ENCODE data around the gene ZBTB11. TPM values are rescaled to one million over a fixed set of nuclear protein-coding genes. Genes with fewer than 3 reads are reported as not detected.
A peak's percentile ranks its signal among the peaks of the same experiment; 100 is the strongest.
"Not testable (repeated sequence)": the region's sequence is repeated elsewhere in the genome, so short reads cannot be mapped to it uniquely, and the experiment has no call there.

ZBTB11 gene
- polyA plus RNA-seq, 1 of the 3 experiments (the other 2 are of a cell fraction): 4.9 TPM

DNA sequence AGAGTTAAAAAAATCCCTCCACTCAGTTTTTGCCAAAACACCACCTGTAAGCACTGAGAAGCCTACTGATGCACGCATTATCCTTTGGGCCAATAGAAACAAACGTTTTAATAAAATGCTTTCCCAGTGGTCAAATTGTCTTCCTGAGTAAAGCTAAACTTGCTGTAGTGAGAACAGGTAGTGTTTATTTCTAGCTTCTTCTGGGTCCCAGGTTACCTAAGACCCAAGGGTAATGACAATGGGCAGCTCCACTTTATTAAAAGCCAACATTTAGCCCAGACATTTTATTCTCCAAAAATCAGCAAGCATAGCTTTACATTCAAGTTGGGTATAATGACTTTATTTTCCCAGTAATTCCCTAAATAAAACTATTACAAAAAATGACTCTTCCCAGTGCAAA lies 1.9 kb upstream of the ZBTB11 start:
- DNase-seq; H3K9ac ChIP-seq; H3K4me2 ChIP-seq; H2AFZ ChIP-seq (ENCODE audit: low read depth); H3K9me3 ChIP-seq; H3K27me3 ChIP-seq (ENCODE audit: insufficient read depth); H3K9me2 ChIP-seq; H3K27ac ChIP-seq (ENCODE audit: low read depth in 2 of 2, low read length in 1 of 2); H3K4me3 ChIP-seq (ENCODE audit: low read depth in 2 of 2, low read length in 1 of 2): not testable (repeated sequence)
- Histone ChIP-seq H3K79me2 (ENCODE audit: insufficient read depth) (peaks cover 61% of the 10 kb centered on the region), H3F3A (replicated peaks; ENCODE audit: insufficient read depth) (peaks cover 59% of the 10 kb centered on the region), H3K4me1 (ENCODE audit: control insufficient read depth in 1 of 2, insufficient read depth in 2 of 2, low read depth in 1 of 2, low read length in 1 of 2) (peaks cover 13 to 15% of the 10 kb centered on the region in 2 experiments; a peak in 3 of 4 replicates), H3K36me3 (replicated peaks in 1 of 2; ENCODE audit: control insufficient read depth in 1 of 2, insufficient read depth in 2 of 2, low read length in 1 of 2) (peaks cover 33 to 42% of the 10 kb centered on the region in 2 experiments), H4K20me1 (ENCODE audit: insufficient read depth) (peaks cover 39% of the 10 kb centered on the region)
- ChIA-PET CTCF (interaction anchor here (1.2 kb wide), 1 partner anchor 10 kb away, joined by 3 read pairs; no protein-coding TSS in a partner anchor), POLR2A (interaction anchor here (4.0 kb wide), 1 partner anchor 8 kb away, joined by 49 read pairs; the partner anchor contains the start of gene RPL24)
- WGBS (ENCODE audit: low lambda C conversion rate): 72% methylated on average over 2 of the region's 2 CpGs

DNA sequence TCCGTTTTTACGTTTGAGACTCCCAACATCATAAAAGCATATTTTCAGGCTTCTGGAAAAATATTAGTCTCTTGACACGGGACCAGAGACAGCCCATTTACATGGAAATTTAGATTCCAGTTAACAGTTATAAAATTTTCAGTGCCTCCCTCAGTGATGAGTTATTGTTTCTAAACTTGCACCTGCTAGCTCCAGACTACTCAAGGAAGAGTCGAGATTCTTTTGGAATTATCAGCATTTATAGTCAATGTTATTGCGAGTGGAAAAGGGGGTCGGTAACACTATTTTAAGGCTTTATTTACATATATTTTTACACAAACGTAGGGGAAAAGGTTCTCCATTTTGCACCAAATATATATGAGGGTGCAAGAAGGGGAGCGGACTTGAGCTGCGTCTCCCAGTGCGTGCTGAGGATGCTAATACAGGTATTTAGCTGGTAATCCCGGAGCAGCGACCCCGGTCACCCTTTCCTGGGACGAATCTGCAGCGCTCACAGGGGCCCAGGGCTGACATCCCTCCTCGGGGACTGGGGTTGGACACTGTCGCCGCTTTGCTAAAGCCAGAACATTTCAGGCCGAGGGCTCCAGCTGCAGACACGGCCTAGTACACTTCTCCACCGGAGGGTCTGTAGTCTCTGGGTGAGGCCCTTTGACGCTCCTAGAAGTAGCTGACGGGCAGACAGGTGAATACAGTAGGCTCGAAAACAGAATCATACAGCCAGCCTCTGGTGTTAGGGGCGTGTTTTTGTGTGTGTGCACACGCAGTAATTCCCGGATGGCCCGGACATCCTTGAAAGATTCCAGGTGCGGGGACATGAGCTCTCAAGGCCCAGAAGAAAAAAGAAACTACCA lies 729 bp upstream of the ZBTB11 start:
- H4K20me1 ChIP-seq (ENCODE audit: insufficient read depth): peaks cover 30% of the 10 kb centered on the region

DNA sequence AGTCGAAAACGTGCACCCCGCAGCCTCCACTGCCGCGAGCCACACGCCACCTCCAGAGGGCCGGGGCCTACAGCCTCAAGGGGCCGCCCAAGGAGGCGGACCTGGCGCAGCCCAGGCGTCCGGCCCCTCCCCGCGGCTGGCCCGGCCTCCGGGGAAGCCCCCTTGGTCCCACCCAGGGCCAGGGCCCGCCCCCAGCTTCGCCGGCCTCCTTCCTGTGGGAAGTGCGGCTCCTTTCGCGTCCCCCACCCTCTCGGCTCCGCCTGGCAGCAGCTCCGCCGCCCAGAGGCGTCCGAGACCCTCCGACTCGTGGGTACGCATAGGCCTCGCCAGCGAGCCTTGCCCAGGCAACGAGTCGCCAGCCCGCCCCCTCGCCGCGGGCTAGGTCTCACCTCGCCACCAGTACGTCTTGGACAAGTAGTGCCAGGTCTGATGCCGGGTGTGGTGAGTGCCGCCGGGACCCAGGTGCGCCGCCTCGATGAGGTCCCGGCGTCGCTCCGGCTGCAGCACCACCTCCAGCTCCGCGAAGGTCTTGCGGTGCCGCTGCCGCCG lies 642 bp downstream of the ZBTB11 start:
- Histone ChIP-seq H4K20me1 (ENCODE audit: insufficient read depth) (peaks cover 17% of the 10 kb centered on the region), H3K4me2 (peak overlapping the region; percentile 98), H3F3A (replicated peaks; ENCODE audit: insufficient read depth) (peaks cover 42% of the 10 kb centered on the region), H3K27ac (ENCODE audit: low read depth in 2 of 2, low read length in 1 of 2) (peak overlapping the region; percentile 88 to 91), H3K27me3 (ENCODE audit: insufficient read depth) (no peaks in the 10 kb centered on the region), H3K9me2 (no peaks in the 10 kb centered on the region), H3K4me3 (ENCODE audit: low read depth in 2 of 2, low read length in 1 of 2) (peak overlapping the region; percentile 95 to 100), H3K79me2 (ENCODE audit: insufficient read depth) (peaks cover 60% of the 10 kb centered on the region), H3K9ac (peak overlapping the region; percentile 91), H3K4me1 (ENCODE audit: control insufficient read depth in 1 of 2, insufficient read depth in 2 of 2, low read depth in 1 of 2, low read length in 1 of 2) (peaks cover 10 to 15% of the 10 kb centered on the region in 2 experiments; a peak in 3 of 4 replicates), H2AFZ (ENCODE audit: low read depth) (peak overlapping the region; percentile 92), H3K9me3 (no peaks in the 10 kb centered on the region), H3K36me3 (replicated peaks in 1 of 2; ENCODE audit: control insufficient read depth in 1 of 2, insufficient read depth in 2 of 2, low read length in 1 of 2) (peaks cover 18 to 31% of the 10 kb centered on the region in 2 experiments)
- DNase-seq: peak; percentile 97
- 0% methylated on average over 10 of the region's 57 CpGs for WGBS (ENCODE audit: low lambda C conversion rate)
- ChIA-PET POLR2A (interaction anchor here (0.6 to 4.0 kb wide), 4 partner anchors 10 to 120 kb away, joined by 3 to 49 read pairs (median 4); partner anchors contain the start of genes CEP97, PCNP and RPL24), CTCF (interaction anchor here (0.6 to 3.9 kb wide), 11 partner anchors 8 to 1372 kb away, joined by 3 to 21 read pairs (median 4); partner anchors contain the start of genes PCNP and RPL24)
- TF ChIP-seq MEF2A (IDR thresholded peaks at IDR 0.05; ENCODE audit: borderline replicate concordance, low read depth): no peak
- TF ChIP-seq TCF12 (IDR thresholded peaks at IDR 0.05): no peak
- 0 out of 2 replicates have a peak, but pooled peaks have one; percentile 19 for TF ChIP-seq ELF1 (IDR thresholded peaks at IDR 0.05)
- TF ChIP-seq TEAD4 (IDR thresholded peaks at IDR 0.05; ENCODE audit: borderline replicate concordance, insufficient read depth): no peak
- TF ChIP-seq GABPA (IDR thresholded peaks at IDR 0.05; ENCODE audit: low read depth): peak; percentile 77
- TF ChIP-seq YY1 (IDR thresholded peaks at IDR 0.05; ENCODE audit: low read depth): peak; percentile 62
- no peak for TF ChIP-seq FOXJ3 (CRISPR knock-in tag; IDR thresholded peaks at IDR 0.05)
- peak; percentile 91; the same call in 1 of the 2 replicates for TF ChIP-seq SIN3A (IDR thresholded peaks at IDR 0.05; ENCODE audit: borderline replicate concordance, low read depth, low read length)
- TF ChIP-seq, protein P1, sequence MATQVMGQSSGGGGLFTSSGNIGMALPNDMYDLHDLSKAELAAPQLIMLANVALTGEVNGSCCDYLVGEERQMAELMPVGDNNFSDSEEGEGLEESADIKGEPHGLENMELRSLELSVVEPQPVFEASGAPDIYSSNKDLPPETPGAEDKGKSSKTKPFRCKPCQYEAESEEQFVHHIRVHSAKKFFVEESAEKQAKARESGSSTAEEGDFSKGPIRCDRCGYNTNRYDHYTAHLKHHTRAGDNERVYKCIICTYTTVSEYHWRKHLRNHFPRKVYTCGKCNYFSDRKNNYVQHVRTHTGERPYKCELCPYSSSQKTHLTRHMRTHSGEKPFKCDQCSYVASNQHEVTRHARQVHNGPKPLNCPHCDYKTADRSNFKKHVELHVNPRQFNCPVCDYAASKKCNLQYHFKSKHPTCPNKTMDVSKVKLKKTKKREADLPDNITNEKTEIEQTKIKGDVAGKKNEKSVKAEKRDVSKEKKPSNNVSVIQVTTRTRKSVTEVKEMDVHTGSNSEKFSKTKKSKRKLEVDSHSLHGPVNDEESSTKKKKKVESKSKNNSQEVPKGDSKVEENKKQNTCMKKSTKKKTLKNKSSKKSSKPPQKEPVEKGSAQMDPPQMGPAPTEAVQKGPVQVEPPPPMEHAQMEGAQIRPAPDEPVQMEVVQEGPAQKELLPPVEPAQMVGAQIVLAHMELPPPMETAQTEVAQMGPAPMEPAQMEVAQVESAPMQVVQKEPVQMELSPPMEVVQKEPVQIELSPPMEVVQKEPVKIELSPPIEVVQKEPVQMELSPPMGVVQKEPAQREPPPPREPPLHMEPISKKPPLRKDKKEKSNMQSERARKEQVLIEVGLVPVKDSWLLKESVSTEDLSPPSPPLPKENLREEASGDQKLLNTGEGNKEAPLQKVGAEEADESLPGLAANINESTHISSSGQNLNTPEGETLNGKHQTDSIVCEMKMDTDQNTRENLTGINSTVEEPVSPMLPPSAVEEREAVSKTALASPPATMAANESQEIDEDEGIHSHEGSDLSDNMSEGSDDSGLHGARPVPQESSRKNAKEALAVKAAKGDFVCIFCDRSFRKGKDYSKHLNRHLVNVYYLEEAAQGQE (IDR thresholded peaks at IDR 0.05; ENCODE audit: low read depth, low read length): 0 out of 2 replicates have a peak, but pooled peaks have one; percentile 11

More for the DNA sequence above, 729 bp upstream of the ZBTB11 start:
- POLR2A ChIA-PET: interaction anchor here (0.6 to 4.0 kb wide), 5 partner anchors 9 to 116 kb away, joined by 4 to 49 read pairs (median 7); partner anchors contain the start of genes CEP97, PCNP, RPL24 and TRMT10C
- CTCF ChIA-PET: interaction anchor here (1.2 to 3.9 kb wide), 4 partner anchors 9 to 104 kb away, joined by 3 to 21 read pairs (median 7); partner anchors contain the start of genes PCNP and RPL24
- TF ChIP-seq, protein P2, sequence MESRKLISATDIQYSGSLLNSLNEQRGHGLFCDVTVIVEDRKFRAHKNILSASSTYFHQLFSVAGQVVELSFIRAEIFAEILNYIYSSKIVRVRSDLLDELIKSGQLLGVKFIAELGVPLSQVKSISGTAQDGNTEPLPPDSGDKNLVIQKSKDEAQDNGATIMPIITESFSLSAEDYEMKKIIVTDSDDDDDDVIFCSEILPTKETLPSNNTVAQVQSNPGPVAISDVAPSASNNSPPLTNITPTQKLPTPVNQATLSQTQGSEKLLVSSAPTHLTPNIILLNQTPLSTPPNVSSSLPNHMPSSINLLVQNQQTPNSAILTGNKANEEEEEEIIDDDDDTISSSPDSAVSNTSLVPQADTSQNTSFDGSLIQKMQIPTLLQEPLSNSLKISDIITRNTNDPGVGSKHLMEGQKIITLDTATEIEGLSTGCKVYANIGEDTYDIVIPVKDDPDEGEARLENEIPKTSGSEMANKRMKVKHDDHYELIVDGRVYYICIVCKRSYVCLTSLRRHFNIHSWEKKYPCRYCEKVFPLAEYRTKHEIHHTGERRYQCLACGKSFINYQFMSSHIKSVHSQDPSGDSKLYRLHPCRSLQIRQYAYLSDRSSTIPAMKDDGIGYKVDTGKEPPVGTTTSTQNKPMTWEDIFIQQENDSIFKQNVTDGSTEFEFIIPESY (IDR thresholded peaks at IDR 0.05; ENCODE audit: borderline replicate concordance, low read depth): no peak
- TF ChIP-seq FOXJ3 (CRISPR knock-in tag; IDR thresholded peaks at IDR 0.05) (peak; percentile 11; the same call in 1 of the 2 replicates), SMC3 (IDR thresholded peaks at IDR 0.05; ENCODE audit: low read depth, low read length) (no peak)
- Histone ChIP-seq H3K9ac (peak overlapping the region; percentile 30; the same call in 1 of the 2 replicates), H3K9me2 (no peaks in the 10 kb centered on the region), H3K4me2 (peak overlapping the region; percentile 85), H3K79me2 (ENCODE audit: insufficient read depth) (peaks cover 61% of the 10 kb centered on the region), H3K9me3 (no peaks in the 10 kb centered on the region), H3F3A (replicated peaks; ENCODE audit: insufficient read depth) (peaks cover 51% of the 10 kb centered on the region), H3K4me1 (ENCODE audit: control insufficient read depth in 1 of 2, insufficient read depth in 2 of 2, low read depth in 1 of 2, low read length in 1 of 2) (peaks cover 10 to 15% of the 10 kb centered on the region in 2 experiments; a peak in 3 of 4 replicates), H3K4me3 (ENCODE audit: low read depth in 2 of 2, low read length in 1 of 2) (peak overlapping the region; percentile 95 to 100), H3K27me3 (ENCODE audit: insufficient read depth) (no peaks in the 10 kb centered on the region), H2AFZ (ENCODE audit: low read depth) (peak overlapping the region; percentile 75; the same call in 1 of the 2 replicates), H3K27ac (ENCODE audit: low read depth in 2 of 2, low read length in 1 of 2) (peak overlapping the region; percentile 67 to 75), H3K36me3 (replicated peaks in 1 of 2; ENCODE audit: control insufficient read depth in 1 of 2, insufficient read depth in 2 of 2, low read length in 1 of 2) (peaks cover 26 to 37% of the 10 kb centered on the region in 2 experiments)
- DNase-seq: peak; percentile 8
- WGBS (ENCODE audit: low lambda C conversion rate): 49% methylated on average over 23 of the region's 29 CpGs
